CD4-positive, alpha-beta T cell treated with Interleukin-17A for 4 hours (primary cell): ENCODE results near the gene TMPRSS4.
A peak's percentile ranks its signal among the peaks of the same experiment; 100 is the strongest.

Source experiments
- DNase-seq: peaks from one replicate; pipeline ENCODE4 v3.0.0-alpha.2; 2020; ENCODE audit warnings: mixed read lengths

TMPRSS4 gene

GRCh38 chr11:118136341-118136740 lies 59.5 kb downstream of the TMPRSS4 start:
- no peak for DNase-seq

GRCh38 chr11:118136801-118137200 lies 59.9 kb downstream of the TMPRSS4 start:
- no peak for DNase-seq

GRCh38 chr11:118138839-118139420 lies 62.1 kb downstream of the TMPRSS4 start:
- DNase-seq = no peak

GRCh38 chr11:118139578-118139977 lies 62.7 kb downstream of the TMPRSS4 start:
- DNase-seq = no peak

GRCh38 chr11:118142081-118142480 lies 65.2 kb downstream of the TMPRSS4 start:
- DNase-seq = no peak

- DNase-seq = no peak
Measured at GRCh38 chr11:118142809-118143208, 65.9 kb downstream of the TMPRSS4 start.

- no peak for DNase-seq
Measured at GRCh38 chr11:118143661-118144185, 66.8 kb downstream of the TMPRSS4 start.

GRCh38 chr11:118144301-118145268 lies 67.7 kb downstream of the TMPRSS4 start:
- DNase-seq = no peak

- DNase-seq = peak; percentile 96
Measured at GRCh38 chr11:118145285-118146227, 68.7 kb downstream of the TMPRSS4 start.

GRCh38 chr11:118146554-118146953 lies 69.7 kb downstream of the TMPRSS4 start:
- DNase-seq = no peak

GRCh38 chr11:118147502-118147901 lies 70.6 kb downstream of the TMPRSS4 start:
- no peak for DNase-seq

- no peak for DNase-seq
Measured at GRCh38 chr11:118148240-118148639, 71.4 kb downstream of the TMPRSS4 start.

- no peak for DNase-seq
Measured at GRCh38 chr11:118148856-118149255, 72.0 kb downstream of the TMPRSS4 start.

GRCh38 chr11:118149493-118149892 lies 72.6 kb downstream of the TMPRSS4 start:
- no peak for DNase-seq

GRCh38 chr11:118151431-118151830 lies 74.6 kb downstream of the TMPRSS4 start:
- DNase-seq = no peak

- no peak for DNase-seq
Measured at GRCh38 chr11:118152020-118152551, 75.2 kb downstream of the TMPRSS4 start.

GRCh38 chr11:118152552-118153471 lies 75.9 kb downstream of the TMPRSS4 start, which contains the start of gene SCN4B:
Gene SCN4B, minus strand, starts transcription at chr11:118152823. Its CDS starts 150 bp downstream, at chr11:118152673.
- peak; percentile 20 for DNase-seq

GRCh38 chr11:118153516-118153915 lies 76.6 kb downstream of the TMPRSS4 start:
- no peak for DNase-seq

GRCh38 chr11:118153976-118154375 lies 77.1 kb downstream of the TMPRSS4 start:
- DNase-seq = no peak

- DNase-seq = no peak
Measured at GRCh38 chr11:118154641-118155040, 77.8 kb downstream of the TMPRSS4 start.
